HG03108 (cell line): ENCODE measurements around the gene DNAJB8.

ENCODE experiments used
- ATAC-seq: cut with Tn5 transposase; IDR thresholded peaks from one replicate; pipeline ENCODE4 v1.9.1; 2021; ENCODE audit warnings: moderate library complexity; ENCODE audit not compliant: unreplicated experiment

DNAJB8 gene

GRCh38 chr3:128429275-128429674, 37.4 kb downstream of the DNAJB8 start:
- ATAC-seq = no peak

- ATAC-seq = no peak
Observed at GRCh38 chr3:128427872-128428822, 38.5 kb downstream of the DNAJB8 start.

- ATAC-seq = no peak
Observed at GRCh38 chr3:128427175-128427857, 39.4 kb downstream of the DNAJB8 start.

- ATAC-seq = no peak
Observed at GRCh38 chr3:128426128-128426921, 40.4 kb downstream of the DNAJB8 start.

GRCh38 chr3:128425846-128426127, 40.9 kb downstream of the DNAJB8 start:
- ATAC-seq = no peak

GRCh38 chr3:128425142-128425845, 41.4 kb downstream of the DNAJB8 start:
- no peak for ATAC-seq

- no peak for ATAC-seq
Observed at GRCh38 chr3:128424508-128425069, 42.1 kb downstream of the DNAJB8 start.

- no peak for ATAC-seq
Observed at GRCh38 chr3:128423525-128424147, 43.1 kb downstream of the DNAJB8 start.

GRCh38 chr3:128422762-128423524, 43.7 kb downstream of the DNAJB8 start:
- ATAC-seq = no peak

- no peak for ATAC-seq
Observed at GRCh38 chr3:128421966-128422365, 44.7 kb downstream of the DNAJB8 start.

- no peak for ATAC-seq
Observed at GRCh38 chr3:128421439-128421836, 45.3 kb downstream of the DNAJB8 start.

GRCh38 chr3:128420720-128421438, 45.8 kb downstream of the DNAJB8 start:
- no peak for ATAC-seq

- no peak for ATAC-seq
Observed at GRCh38 chr3:128420289-128420688, 46.4 kb downstream of the DNAJB8 start.

GRCh38 chr3:128419311-128419710, 47.4 kb downstream of the DNAJB8 start:
- ATAC-seq = no peak

GRCh38 chr3:128418900-128419299, 47.8 kb downstream of the DNAJB8 start:
- no peak for ATAC-seq

GRCh38 chr3:128416578-128417211, 50.0 kb downstream of the DNAJB8 start:
- no peak for ATAC-seq

- ATAC-seq = no peak
Observed at GRCh38 chr3:128415773-128416577, 50.7 kb downstream of the DNAJB8 start.
